Upper lobe of left lung (tissue), 6 donors: ENCODE measurements around the gene GALM. TPM values are rescaled to one million over a fixed set of nuclear protein-coding genes. Genes with fewer than 3 reads are reported as not detected.

Experiments
- ATAC-seq, 2 donors: fragments of 200-7000 bp; cut with Tn5 transposase; one replicate each; pipeline ENCODE4 v1.9.1; 2022; ENCODE audit warnings: mild to moderate bottlenecking in 2 of 2, moderate library complexity in 2 of 2; ENCODE audit not compliant: low FRiP score in 2 of 2
- DNase-seq, 2 donors: peaks; one replicate each; pipeline ENCODE4 v3.0.0-alpha.2; 2019 to 2020
- H3K27ac ChIP-seq, 4 donors: fragments of 200-600 bp; sonication (generic); one replicate each; pipeline ENCODE4 v1.5.1; 2016 to 2019
- H3K27me3 ChIP-seq, 4 donors: fragments of 200-600 bp; sonication (generic); one replicate each; pipeline ENCODE4 v1.5.1; 2017 to 2019
- H3K36me3 ChIP-seq, 4 donors: fragments of 200-600 bp; sonication (generic); one replicate each; pipeline ENCODE4 v1.5.1; 2016 to 2019
- H3K4me1 ChIP-seq, 4 donors: fragments of 200-600 bp; sonication (generic); one replicate each; pipeline ENCODE4 v1.5.1; 2018 to 2019
- H3K4me3 ChIP-seq, 4 donors: fragments of 200-600 bp; sonication (generic); one replicate each; pipeline ENCODE4 v1.5.1; 2017 to 2019; ENCODE audit warnings: mild to moderate bottlenecking in 2 of 4, moderate library complexity in 1 of 4
- H3K9me3 ChIP-seq, 4 donors: fragments of 200-600 bp; sonication (generic); one replicate each; pipeline ENCODE4 v1.5.1; 2018 to 2019
- EP300 ChIP-seq, 4 donors: sonication (generic); formaldehyde crosslinking; IDR thresholded peaks; one replicate each; pipeline ENCODE4 v1.5.1; 2017; ENCODE audit warnings: antibody characterized with exemption in 4 of 4, control low read depth in 2 of 4
- POLR2A ChIP-seq, 4 donors: fragments of 450-650 bp; IDR thresholded peaks; one replicate each; pipeline ENCODE4 v1.5.1; 2016 to 2017; ENCODE audit warnings: antibody characterized with exemption in 4 of 4, mild to moderate bottlenecking in 2 of 4
- POLR2AphosphoS5 ChIP-seq, 2 donors: sonication (generic); formaldehyde crosslinking; IDR thresholded peaks; one replicate each; pipeline ENCODE4 v1.5.1; 2017; ENCODE audit warnings: antibody characterized with exemption in 2 of 2
- WGBS, 2 donors: methylation state at CpG; one replicate each; pipeline ENCODE4 v1.1.5; 2017 to 2018; 5-methylcytosine and 5-hydroxymethylcytosine counted together
- total RNA-seq, 6 donors: library from RNA; depleted of rRNA in 4 of 6; stranded (reverse); fragments of >200 nt in 4 of 6; gene quantifications; one replicate each; pipeline versions ENCODE4 v1.1.0 to v1.2.1, GENCODE V29; 2016 to 2021
- TF ChIP-seq, protein P1 (sequence below), 6 experiments: fragments of 450-650 bp in 4 of 6; fragments of 200-600 bp in 2 of 6; sonication (generic) in 2 of 6; IDR thresholded peaks; one replicate each; pipeline ENCODE4 v1.5.1; 2016 to 2019; ENCODE audit warnings: antibody characterized with exemption in 6 of 6
- donor health status: DM: no; HTN: no; CAD: no; lungs with moderate emphysema.
- donor health status: DM: no; HTN: yes; CAD: no; lungs with severe emphysema.

Gene GALM
- 10 to 100 TPM; 13.4 to 33.1 (median 26.3) TPM for total RNA-seq

DNA sequence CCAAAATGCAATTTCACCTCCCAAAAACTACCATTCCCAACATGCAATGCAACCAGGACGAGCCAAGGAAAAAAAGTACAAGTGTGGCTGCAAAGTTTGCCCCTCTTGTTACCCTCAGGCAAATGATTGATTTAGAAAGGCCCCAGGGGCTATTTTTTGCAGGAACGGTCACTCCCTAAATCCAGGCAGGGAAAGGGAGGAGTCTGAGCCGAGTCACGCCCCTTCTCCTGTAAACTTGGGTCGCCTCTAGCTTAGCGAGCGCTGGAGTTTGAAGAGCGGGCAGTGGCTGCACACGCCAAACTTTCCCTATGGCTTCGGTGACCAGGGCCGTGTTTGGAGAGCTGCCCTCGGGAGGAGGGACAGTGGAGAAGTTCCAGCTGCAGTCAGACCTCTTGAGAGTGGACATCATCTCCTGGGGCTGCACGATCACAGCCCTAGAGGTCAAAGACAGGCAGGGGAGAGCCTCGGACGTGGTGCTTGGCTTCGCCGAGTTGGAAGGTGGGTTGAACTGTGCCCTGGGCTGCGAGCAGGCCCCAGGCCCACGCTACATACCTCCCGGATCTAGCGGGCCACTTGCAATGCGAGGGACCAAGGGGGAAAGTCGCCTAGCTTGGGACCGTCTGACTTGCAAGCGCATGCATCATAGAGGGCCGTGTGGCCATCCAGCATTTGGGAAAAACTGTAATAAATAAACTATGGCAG is at the start of gene GALM:
GALM (plus strand) TSS at position 261 of the 702 bp plus-strand sequence; CDS start at position 309, 48 bp downstream.
- peak; percentile 66 to 84 for DNase-seq
- H3K27ac ChIP-seq: peak within 1 kb of the TSS; percentile 72 to 85 (median 80)
- H3K27me3 ChIP-seq: no peaks in the 10 kb centered on the region
- H3K4me3 ChIP-seq: peak within 1 kb of the TSS; percentile 48 to 65 (median 63)
- peak; percentile 65 to 77 for TF ChIP-seq POLR2AphosphoS5 (IDR thresholded peaks at IDR 0.05)
- TF ChIP-seq, protein P1, sequence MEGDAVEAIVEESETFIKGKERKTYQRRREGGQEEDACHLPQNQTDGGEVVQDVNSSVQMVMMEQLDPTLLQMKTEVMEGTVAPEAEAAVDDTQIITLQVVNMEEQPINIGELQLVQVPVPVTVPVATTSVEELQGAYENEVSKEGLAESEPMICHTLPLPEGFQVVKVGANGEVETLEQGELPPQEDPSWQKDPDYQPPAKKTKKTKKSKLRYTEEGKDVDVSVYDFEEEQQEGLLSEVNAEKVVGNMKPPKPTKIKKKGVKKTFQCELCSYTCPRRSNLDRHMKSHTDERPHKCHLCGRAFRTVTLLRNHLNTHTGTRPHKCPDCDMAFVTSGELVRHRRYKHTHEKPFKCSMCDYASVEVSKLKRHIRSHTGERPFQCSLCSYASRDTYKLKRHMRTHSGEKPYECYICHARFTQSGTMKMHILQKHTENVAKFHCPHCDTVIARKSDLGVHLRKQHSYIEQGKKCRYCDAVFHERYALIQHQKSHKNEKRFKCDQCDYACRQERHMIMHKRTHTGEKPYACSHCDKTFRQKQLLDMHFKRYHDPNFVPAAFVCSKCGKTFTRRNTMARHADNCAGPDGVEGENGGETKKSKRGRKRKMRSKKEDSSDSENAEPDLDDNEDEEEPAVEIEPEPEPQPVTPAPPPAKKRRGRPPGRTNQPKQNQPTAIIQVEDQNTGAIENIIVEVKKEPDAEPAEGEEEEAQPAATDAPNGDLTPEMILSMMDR (IDR thresholded peaks at IDR 0.05): peak in 1 of 6 experiments; percentile 12
- peak in 2 of 4 donors; percentile 40 to 78 for TF ChIP-seq POLR2A (IDR thresholded peaks at IDR 0.05)
- no peak for TF ChIP-seq EP300 (IDR thresholded peaks at IDR 0.05)
- H3K36me3 ChIP-seq: no peaks in the 10 kb centered on the region
- no peaks in the 10 kb centered on the region for H3K9me3 ChIP-seq
- peaks cover 6 to 24% (median 17%) of the 10 kb centered on the region in 4 donors for H3K4me1 ChIP-seq
- peak; percentile 96 to 97 for ATAC-seq
- 1 to 4% methylated on average over 9 to 20 of the region's 26 CpGs for WGBS, 2 donors

DNA sequence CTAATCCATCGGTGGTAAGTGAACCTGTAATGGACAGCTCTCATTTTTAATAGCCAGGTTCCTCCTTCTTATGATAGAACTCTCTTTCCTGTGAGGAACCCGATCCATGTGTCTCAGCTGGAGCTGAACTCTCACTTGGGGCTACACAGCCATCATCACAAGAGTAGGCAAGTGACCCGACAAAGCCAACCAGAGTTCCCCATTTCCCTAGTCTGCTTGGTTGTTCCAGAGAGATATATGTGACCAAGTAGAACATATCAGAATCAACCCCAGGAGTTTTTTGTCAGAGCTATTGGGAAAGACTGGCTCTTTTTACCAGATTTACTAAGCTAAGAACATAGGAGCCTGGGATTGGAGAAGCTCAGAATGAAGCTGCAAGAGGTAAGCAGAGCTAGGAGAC is 48.6 kb upstream of the GALM start:
- no peak for TF ChIP-seq EP300 (IDR thresholded peaks at IDR 0.05)
- TF ChIP-seq POLR2A (IDR thresholded peaks at IDR 0.05): no peak
- TF ChIP-seq, protein P1 (IDR thresholded peaks at IDR 0.05): no peak
- no peaks in the 10 kb centered on the region for H3K27me3 ChIP-seq
- peaks cover 4 to 17% (median 16%) of the 10 kb centered on the region in 4 donors for H3K4me1 ChIP-seq
- 89 to 92% methylated on average over 3 of the region's 3 CpGs for WGBS, 2 donors
- no peak for ATAC-seq
- H3K9me3 ChIP-seq: no peaks in the 10 kb centered on the region
- no peaks in the 10 kb centered on the region for H3K36me3 ChIP-seq
- DNase-seq: no peak
- H3K4me3 ChIP-seq: no peak overlapping the region
- H3K27ac ChIP-seq: no peak overlapping the region

DNA sequence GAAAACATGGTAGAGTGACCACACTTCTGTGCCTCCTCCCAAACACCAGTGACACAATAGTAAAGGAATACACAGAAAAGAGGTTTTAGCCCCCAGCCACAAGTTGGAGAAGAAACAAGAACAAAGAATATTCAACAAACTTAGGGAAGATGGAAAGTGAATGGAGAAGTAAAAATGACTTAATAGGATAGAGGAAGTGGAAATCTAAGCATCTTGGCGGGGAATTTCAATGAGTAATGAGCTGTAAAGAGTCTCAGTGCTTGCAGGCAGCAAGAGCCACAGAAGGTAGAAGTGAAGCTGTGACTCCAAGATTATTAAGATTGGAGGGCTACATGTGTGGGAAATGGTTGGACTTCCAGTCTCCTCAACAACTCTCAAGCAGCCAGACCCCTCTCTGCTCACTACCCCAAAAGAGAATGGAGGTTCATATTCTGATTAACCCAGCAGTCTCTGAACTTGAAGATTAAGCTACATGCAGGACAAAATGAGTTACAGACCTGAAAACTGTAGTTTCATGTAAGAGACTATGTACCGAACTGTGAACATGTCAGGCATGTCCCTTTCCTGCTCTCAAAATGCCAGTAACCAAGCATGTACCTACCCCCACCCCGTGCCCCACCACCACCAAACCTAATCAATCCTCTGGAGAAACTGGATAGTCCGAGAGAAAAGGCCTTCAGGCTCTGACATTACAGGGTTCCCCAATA is 46.3 kb upstream of the GALM start:
- TF ChIP-seq POLR2AphosphoS5 (IDR thresholded peaks at IDR 0.05) (no peak), POLR2A (IDR thresholded peaks at IDR 0.05) (no peak), EP300 (IDR thresholded peaks at IDR 0.05) (no peak)
- TF ChIP-seq, protein P1 (IDR thresholded peaks at IDR 0.05): no peak
- no peaks in the 10 kb centered on the region for H3K36me3 ChIP-seq
- H3K4me1 ChIP-seq: peaks cover 0 to 17% (median 16%) of the 10 kb centered on the region in 4 donors
- H3K27me3 ChIP-seq: no peaks in the 10 kb centered on the region
- peak overlapping the region in 2 of 4 donors; percentile 1 to 34 for H3K27ac ChIP-seq
- ATAC-seq: peak; percentile 32 to 75
- DNase-seq: no peak
- no peaks in the 10 kb centered on the region for H3K9me3 ChIP-seq
- 56 to 68% methylated on average over 4 of the region's 4 CpGs for WGBS, 2 donors
- no peak overlapping the region for H3K4me3 ChIP-seq

DNA sequence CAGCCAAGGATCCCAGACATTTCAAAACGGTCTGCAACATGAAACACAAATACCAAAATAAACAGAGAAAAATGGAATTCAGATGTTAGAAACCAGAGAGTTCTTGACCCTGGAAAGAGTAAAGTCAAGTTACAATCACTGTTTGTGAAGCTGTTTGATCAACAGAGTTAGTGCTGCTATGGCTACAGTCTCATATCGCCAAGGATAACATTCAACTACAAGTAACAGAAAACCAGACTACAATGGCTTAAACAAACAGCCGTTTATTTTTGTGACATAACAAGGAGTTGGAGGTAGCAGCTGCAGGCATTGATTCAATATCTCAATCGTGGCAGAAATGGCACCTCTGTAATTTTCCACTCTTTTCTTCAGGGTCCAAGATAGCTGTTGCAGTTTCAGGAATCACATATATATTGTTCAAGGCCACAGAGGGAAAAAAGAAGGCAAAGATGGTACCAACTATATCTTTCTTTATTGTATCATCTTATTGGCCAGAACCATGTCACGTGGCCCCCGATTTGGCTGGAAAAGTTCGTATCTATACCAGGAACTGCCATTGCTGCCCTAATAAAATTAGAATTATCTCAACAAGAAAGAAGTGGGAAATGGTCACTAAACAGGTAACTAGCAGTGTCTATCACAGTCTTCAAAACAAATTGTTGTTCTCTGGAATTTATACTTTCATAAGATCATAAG is 45.5 kb upstream of the GALM start:
- H3K9me3 ChIP-seq: no peaks in the 10 kb centered on the region
- TF ChIP-seq POLR2AphosphoS5 (IDR thresholded peaks at IDR 0.05) (no peak), EP300 (IDR thresholded peaks at IDR 0.05) (no peak), POLR2A (IDR thresholded peaks at IDR 0.05) (no peak)
- TF ChIP-seq, protein P1 (IDR thresholded peaks at IDR 0.05): no peak
- no peak overlapping the region for H3K4me3 ChIP-seq
- H3K27ac ChIP-seq: peak overlapping the region in 2 of 4 donors; percentile 1 to 34
- H3K36me3 ChIP-seq: no peaks in the 10 kb centered on the region
- 59% methylated on average over 7 of the region's 7 CpGs for WGBS, 2 donors
- DNase-seq: no peak
- peak; percentile 71 to 78 for ATAC-seq
- no peaks in the 10 kb centered on the region for H3K27me3 ChIP-seq
- H3K4me1 ChIP-seq: peaks cover 0 to 17% (median 16%) of the 10 kb centered on the region in 4 donors
